KMS-11 (cell line): ENCODE results near the gene KCNA2.

Experiments
- H2AFZ ChIP-seq: fragments of 200-600 bp; sonication (generic); 2 replicates; pipeline ENCODE4 v1.6.1; 2016; ENCODE audit warnings: antibody characterized with exemption, mixed run types, low read depth
- H3K27ac ChIP-seq: fragments of 200-600 bp; sonication (generic); 2 replicates; pipeline ENCODE4 v1.6.1; 2016; ENCODE audit warnings: mild to moderate bottlenecking, mixed run types
- H3K27me3 ChIP-seq: fragments of 200-600 bp; sonication (generic); 2 replicates; pipeline ENCODE4 v1.6.1; 2017; ENCODE audit warnings: mild to moderate bottlenecking, low read depth, mixed run types, moderate library complexity; ENCODE audit not compliant: insufficient read depth
- H3K36me3 ChIP-seq: fragments of 200-600 bp; sonication (generic); 2 replicates; pipeline ENCODE4 v1.6.1; 2017; ENCODE audit warnings: mild to moderate bottlenecking, mixed run types; ENCODE audit not compliant: insufficient read depth
- H3K4me1 ChIP-seq: fragments of 200-600 bp; sonication (generic); 2 replicates; pipeline ENCODE4 v1.6.1; 2016; ENCODE audit warnings: mild to moderate bottlenecking, low read depth, mixed run types; ENCODE audit not compliant: poor library complexity, severe bottlenecking
- H3K4me2 ChIP-seq: fragments of 200-600 bp; sonication (generic); 2 replicates; pipeline ENCODE4 v1.7.0; 2016; ENCODE audit warnings: mild to moderate bottlenecking, mixed run types
- H3K4me3 ChIP-seq: fragments of 200-600 bp; sonication (generic); IDR thresholded peaks from 2 replicates; pipeline ENCODE4 v1.6.1; 2017; ENCODE audit warnings: low read depth, low read length, mixed read lengths; ENCODE audit not compliant: insufficient read depth
- H3K79me2 ChIP-seq: fragments of 200-600 bp; sonication (generic); 2 replicates; pipeline ENCODE4 v1.6.1; 2016; ENCODE audit warnings: low read depth, mixed run types; ENCODE audit not compliant: insufficient read depth
- H3K9ac ChIP-seq: fragments of 200-600 bp; sonication (generic); 2 replicates; pipeline ENCODE4 v1.6.1; 2016; ENCODE audit warnings: mild to moderate bottlenecking, mixed run types
- H4K20me1 ChIP-seq: fragments of 200-600 bp; sonication (generic); 2 replicates; pipeline ENCODE4 v1.6.1; 2016; ENCODE audit warnings: mild to moderate bottlenecking, mixed run types; ENCODE audit not compliant: insufficient read depth
- CTCF ChIP-seq: fragments of 200-600 bp; sonication (generic); conservative IDR thresholded peaks from 2 replicates; pipeline ENCODE4 v1.6.1; 2017; ENCODE audit warnings: low read depth, mild to moderate bottlenecking, antibody characterized with exemption, low read length, moderate library complexity, mixed read lengths

KCNA2 gene

GRCh38 chr1:110600716-110601115, 5.4 kb downstream of the KCNA2 start:
- no peaks in the 10 kb centered on the region for H3K36me3 ChIP-seq
- TF ChIP-seq CTCF: no peak
- H3K9ac ChIP-seq: no peak overlapping the region
- H3K4me3 ChIP-seq: no peak overlapping the region
- no peaks in the 10 kb centered on the region for H3K4me1 ChIP-seq
- no peak overlapping the region for H3K4me2 ChIP-seq
- no peaks in the 10 kb centered on the region for H3K27me3 ChIP-seq
- H3K27ac ChIP-seq: no peak overlapping the region
- H2AFZ ChIP-seq: no peak overlapping the region
- no peaks in the 10 kb centered on the region for H3K79me2 ChIP-seq
- no peaks in the 10 kb centered on the region for H4K20me1 ChIP-seq

GRCh38 chr1:110597966-110598365, 8.2 kb downstream of the KCNA2 start:
- no peaks in the 10 kb centered on the region for H3K4me1 ChIP-seq
- H3K27ac ChIP-seq: no peak overlapping the region
- no peaks in the 10 kb centered on the region for H3K27me3 ChIP-seq
- no peaks in the 10 kb centered on the region for H3K79me2 ChIP-seq
- no peaks in the 10 kb centered on the region for H3K36me3 ChIP-seq
- H3K4me3 ChIP-seq: no peak overlapping the region
- H4K20me1 ChIP-seq: no peaks in the 10 kb centered on the region
- no peak overlapping the region for H3K4me2 ChIP-seq
- H3K9ac ChIP-seq: no peak overlapping the region
- TF ChIP-seq CTCF: no peak
- no peak overlapping the region for H2AFZ ChIP-seq

- H3K27ac ChIP-seq: no peak overlapping the region
- no peaks in the 10 kb centered on the region for H3K27me3 ChIP-seq
- TF ChIP-seq CTCF: no peak
- no peaks in the 10 kb centered on the region for H4K20me1 ChIP-seq
- no peak overlapping the region for H2AFZ ChIP-seq
- no peak overlapping the region for H3K9ac ChIP-seq
- H3K4me2 ChIP-seq: no peak overlapping the region
- no peak overlapping the region for H3K4me3 ChIP-seq
- H3K4me1 ChIP-seq: no peaks in the 10 kb centered on the region
- no peaks in the 10 kb centered on the region for H3K36me3 ChIP-seq
- H3K79me2 ChIP-seq: no peaks in the 10 kb centered on the region
Measured at GRCh38 chr1:110596312-110596711, 9.8 kb downstream of the KCNA2 start.

GRCh38 chr1:110595353-110595710, 10.8 kb downstream of the KCNA2 start:
- Histone ChIP-seq H4K20me1 (no peaks in the 10 kb centered on the region), H3K4me3 (no peak overlapping the region), H3K36me3 (no peaks in the 10 kb centered on the region), H3K4me1 (no peaks in the 10 kb centered on the region), H3K79me2 (no peaks in the 10 kb centered on the region), H3K4me2 (no peak overlapping the region), H2AFZ (no peak overlapping the region), H3K27me3 (no peaks in the 10 kb centered on the region), H3K27ac (no peak overlapping the region), H3K9ac (no peak overlapping the region)
- TF ChIP-seq CTCF: no peak
